Activated T-helper 17 cell treated with anti-CD3 and anti-CD28 coated beads, Interleukin-2, amount 50 U/mL, for 72 hours (primary cell): ENCODE data around the gene PILRA. TPM values are rescaled to one million over a fixed set of nuclear protein-coding genes. Genes with fewer than 3 reads are reported as not detected.
"Not testable (repeated sequence)": the region's sequence is repeated elsewhere in the genome, so short reads cannot be mapped to it uniquely, and the experiment has no call there.

ENCODE experiments used
- ATAC-seq: fragments of 150-1000 bp; cut with Tn5 transposase; replicated peaks from 2 replicates; pipeline ENCODE4 v1.10.0; 2021; ENCODE audit warnings: mild to moderate bottlenecking, moderate library complexity
- H3K27ac Mint-ChIP-seq: one replicate; pipeline ENCODE4 v1.8.0; 2022; ENCODE audit warnings: mixed read lengths
- H3K27me3 Mint-ChIP-seq: one replicate; pipeline ENCODE4 v1.8.0; 2022; ENCODE audit warnings: mixed read lengths
- H3K36me3 Mint-ChIP-seq: one replicate; pipeline ENCODE4 v1.8.0; 2022; ENCODE audit warnings: low read depth, mild to moderate bottlenecking, mixed read lengths
- H3K4me1 Mint-ChIP-seq: one replicate; pipeline ENCODE4 v1.8.0; 2022; ENCODE audit warnings: mixed read lengths
- H3K4me3 Mint-ChIP-seq: one replicate; pipeline ENCODE4 v1.8.0; 2022; ENCODE audit warnings: mild to moderate bottlenecking, mixed read lengths
- H3K9me3 Mint-ChIP-seq: one replicate; pipeline ENCODE4 v1.8.0; 2022; ENCODE audit warnings: mixed read lengths
- total RNA-seq, 2 donors: library from RNA; stranded (reverse); gene quantifications; one replicate each; pipeline ENCODE4 v1.2.3, GENCODE V29; 2022

PILRA gene
- total RNA-seq, 2 donors from 2014 or later = 2.7 to 7.0 TPM

GRCh38 chr7:100366411-100367250, 6.7 kb upstream of the PILRA start:
- Mint-ChIP-seq H3K9me3 (no peaks in the 10 kb centered on the region), H3K27me3 (no peaks in the 10 kb centered on the region), H3K4me3 (peak overlapping the region; percentile 57), H3K27ac (peak overlapping the region; percentile 78), H3K36me3 (peaks cover 50% of the 10 kb centered on the region), H3K4me1 (peaks cover 24% of the 10 kb centered on the region)
- ATAC-seq = peak; percentile 38

- no peak for ATAC-seq
- peak overlapping the region; percentile 0 for H3K4me3 Mint-ChIP-seq
- no peaks in the 10 kb centered on the region for H3K9me3 Mint-ChIP-seq
- H3K27me3 Mint-ChIP-seq = no peaks in the 10 kb centered on the region
- peaks cover 44% of the 10 kb centered on the region for H3K36me3 Mint-ChIP-seq
- peaks cover 24% of the 10 kb centered on the region for H3K4me1 Mint-ChIP-seq
- no peak overlapping the region for H3K27ac Mint-ChIP-seq
Observed at GRCh38 chr7:100367251-100367620, 6.1 kb upstream of the PILRA start.

GRCh38 chr7:100367676-100368613, 5.3 kb upstream of the PILRA start:
- Mint-ChIP-seq H3K9me3 (no peaks in the 10 kb centered on the region), H3K27ac (no peak overlapping the region), H3K4me3 (peak overlapping the region; percentile 0), H3K4me1 (peaks cover 24% of the 10 kb centered on the region), H3K27me3 (no peaks in the 10 kb centered on the region), H3K36me3 (peaks cover 37% of the 10 kb centered on the region)
- ATAC-seq = no peak

- H3K36me3 Mint-ChIP-seq = peaks cover 25% of the 10 kb centered on the region
- no peaks in the 10 kb centered on the region for H3K27me3 Mint-ChIP-seq
- H3K27ac Mint-ChIP-seq = no peak overlapping the region
- ATAC-seq = no peak
- no peak overlapping the region for H3K4me3 Mint-ChIP-seq
- no peaks in the 10 kb centered on the region for H3K9me3 Mint-ChIP-seq
- peaks cover 22% of the 10 kb centered on the region for H3K4me1 Mint-ChIP-seq
Observed at GRCh38 chr7:100369105-100369504, 4.2 kb upstream of the PILRA start.

- H3K4me1 Mint-ChIP-seq = peaks cover 14% of the 10 kb centered on the region
- H3K36me3 Mint-ChIP-seq = peaks cover 19% of the 10 kb centered on the region
- H3K4me3 Mint-ChIP-seq = no peak overlapping the region
- no peaks in the 10 kb centered on the region for H3K9me3 Mint-ChIP-seq
- no peaks in the 10 kb centered on the region for H3K27me3 Mint-ChIP-seq
- no peak for ATAC-seq
- no peak overlapping the region for H3K27ac Mint-ChIP-seq
Observed at GRCh38 chr7:100370303-100370702, 3.0 kb upstream of the PILRA start.

GRCh38 chr7:100370746-100371145, 2.5 kb upstream of the PILRA start:
- no peaks in the 10 kb centered on the region for H3K9me3 Mint-ChIP-seq

GRCh38 chr7:100371561-100372171, 1.6 kb upstream of the PILRA start:
- Mint-ChIP-seq H3K27me3 (no peaks in the 10 kb centered on the region), H3K9me3 (no peaks in the 10 kb centered on the region), H3K27ac (no peak overlapping the region), H3K4me3 (no peak overlapping the region), H3K36me3 (peaks cover 10% of the 10 kb centered on the region), H3K4me1 (peaks cover 3% of the 10 kb centered on the region)
- no peak for ATAC-seq

More at GRCh38 chr7:100370746-100371145, 2.5 kb upstream of the PILRA start:
- Mint-ChIP-seq H3K27ac (no peak overlapping the region), H3K27me3 (no peaks in the 10 kb centered on the region), H3K4me1 (peaks cover 11% of the 10 kb centered on the region), H3K36me3 (peaks cover 19% of the 10 kb centered on the region), H3K4me3 (no peak overlapping the region)
- no peak for ATAC-seq

GRCh38 chr7:100372256-100372655, 1.0 kb upstream of the PILRA start:
- no peak overlapping the region for H3K27ac Mint-ChIP-seq
- no peaks in the 10 kb centered on the region for H3K9me3 Mint-ChIP-seq
- H3K4me1 Mint-ChIP-seq = no peaks in the 10 kb centered on the region
- peak; percentile 34 for ATAC-seq
- peaks cover 7% of the 10 kb centered on the region for H3K36me3 Mint-ChIP-seq
- H3K27me3 Mint-ChIP-seq = no peaks in the 10 kb centered on the region
- no peak overlapping the region for H3K4me3 Mint-ChIP-seq

GRCh38 chr7:100372694-100373093, 593 bp upstream of the PILRA start:
- no peaks in the 10 kb centered on the region for H3K27me3 Mint-ChIP-seq
- no peak overlapping the region for H3K4me3 Mint-ChIP-seq
- ATAC-seq = no peak
- H3K27ac Mint-ChIP-seq = no peak overlapping the region
- H3K36me3 Mint-ChIP-seq = peaks cover 3% of the 10 kb centered on the region
- no peaks in the 10 kb centered on the region for H3K9me3 Mint-ChIP-seq
- H3K4me1 Mint-ChIP-seq = no peaks in the 10 kb centered on the region

GRCh38 chr7:100373870-100374598, 747 bp downstream of the PILRA start:
- not testable (repeated sequence) for H3K36me3 Mint-ChIP-seq, H3K9me3 Mint-ChIP-seq, ATAC-seq, H3K4me3 Mint-ChIP-seq, H3K4me1 Mint-ChIP-seq, H3K27me3 Mint-ChIP-seq
- peak overlapping the region; percentile 11 for H3K27ac Mint-ChIP-seq

GRCh38 chr7:100374601-100375000, 1.3 kb downstream of the PILRA start:
- ATAC-seq = no peak
- Mint-ChIP-seq H3K27ac (peak overlapping the region; percentile 11), H3K27me3 (no peaks in the 10 kb centered on the region), H3K4me3 (no peak overlapping the region), H3K4me1 (no peaks in the 10 kb centered on the region), H3K9me3 (no peaks in the 10 kb centered on the region), H3K36me3 (no peaks in the 10 kb centered on the region)

GRCh38 chr7:100376066-100376465, 2.8 kb downstream of the PILRA start:
- no peak for ATAC-seq
- Mint-ChIP-seq H3K4me3 (no peak overlapping the region), H3K27me3 (no peaks in the 10 kb centered on the region), H3K36me3 (no peaks in the 10 kb centered on the region), H3K9me3 (no peaks in the 10 kb centered on the region), H3K27ac (no peak overlapping the region), H3K4me1 (no peaks in the 10 kb centered on the region)

- no peaks in the 10 kb centered on the region for H3K36me3 Mint-ChIP-seq
- H3K4me3 Mint-ChIP-seq = no peak overlapping the region
- no peak overlapping the region for H3K27ac Mint-ChIP-seq
- peaks cover 2% of the 10 kb centered on the region for H3K27me3 Mint-ChIP-seq
- H3K9me3 Mint-ChIP-seq = no peaks in the 10 kb centered on the region
- no peak for ATAC-seq
- H3K4me1 Mint-ChIP-seq = no peaks in the 10 kb centered on the region
Observed at GRCh38 chr7:100378114-100378755, 4.9 kb downstream of the PILRA start.
